ENCODE results near the gene CCDC88A.
A peak's percentile ranks its signal among the peaks of the same experiment; 100 is the strongest.
"Not testable (repeated sequence)": the region's sequence is repeated elsewhere in the genome, so short reads cannot be mapped to it uniquely, and the experiment has no call there.

The CCDC88A gene

DNA sequence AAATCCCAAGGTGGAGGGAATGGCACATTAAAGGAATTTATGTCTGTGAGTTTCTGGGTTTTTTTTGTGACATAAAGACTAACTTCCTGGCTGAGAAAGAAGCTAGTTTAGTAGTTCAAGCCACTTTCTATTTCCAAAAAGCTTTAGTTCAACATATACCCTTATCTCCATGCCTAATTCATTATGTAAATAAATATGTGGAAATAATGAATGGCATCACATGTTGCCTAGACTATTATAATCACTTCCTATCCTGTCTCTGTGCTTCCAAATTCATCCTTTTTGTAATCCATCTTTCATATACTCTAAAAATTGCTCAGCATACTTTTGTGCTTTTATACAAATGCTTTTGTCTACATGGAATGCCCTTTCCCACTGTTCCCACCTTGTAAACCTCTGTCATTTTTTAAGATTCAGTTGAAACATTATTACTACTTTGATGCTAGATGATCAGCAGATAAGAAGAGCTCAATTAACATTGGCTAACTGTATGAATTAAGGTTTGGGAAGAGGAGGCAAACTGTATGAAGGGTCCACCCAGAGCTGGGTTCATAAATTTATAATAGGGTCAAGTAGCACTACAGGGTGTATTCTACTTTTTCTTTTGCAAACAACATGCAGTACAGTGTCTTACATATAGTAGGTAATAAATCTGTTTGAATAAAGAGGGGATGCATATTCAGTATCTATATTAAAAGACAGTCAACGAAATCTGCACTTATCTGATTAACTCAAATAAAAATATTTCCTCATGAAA lies 88.9 kb downstream of the CCDC88A start:
- Mint-ChIP-seq H3K4me1 (ENCODE audit: low read depth) (no peaks in the 10 kb centered on the region), H3K27me3 (no peaks in the 10 kb centered on the region), H3K4me3 (no peak overlapping the region), H3K36me3 (ENCODE audit: low read depth) (peaks cover 6% of the 10 kb centered on the region), H3K27ac (no peak overlapping the region), H3K9me3 (no peaks in the 10 kb centered on the region)
- DNase-seq, result no peak

DNA sequence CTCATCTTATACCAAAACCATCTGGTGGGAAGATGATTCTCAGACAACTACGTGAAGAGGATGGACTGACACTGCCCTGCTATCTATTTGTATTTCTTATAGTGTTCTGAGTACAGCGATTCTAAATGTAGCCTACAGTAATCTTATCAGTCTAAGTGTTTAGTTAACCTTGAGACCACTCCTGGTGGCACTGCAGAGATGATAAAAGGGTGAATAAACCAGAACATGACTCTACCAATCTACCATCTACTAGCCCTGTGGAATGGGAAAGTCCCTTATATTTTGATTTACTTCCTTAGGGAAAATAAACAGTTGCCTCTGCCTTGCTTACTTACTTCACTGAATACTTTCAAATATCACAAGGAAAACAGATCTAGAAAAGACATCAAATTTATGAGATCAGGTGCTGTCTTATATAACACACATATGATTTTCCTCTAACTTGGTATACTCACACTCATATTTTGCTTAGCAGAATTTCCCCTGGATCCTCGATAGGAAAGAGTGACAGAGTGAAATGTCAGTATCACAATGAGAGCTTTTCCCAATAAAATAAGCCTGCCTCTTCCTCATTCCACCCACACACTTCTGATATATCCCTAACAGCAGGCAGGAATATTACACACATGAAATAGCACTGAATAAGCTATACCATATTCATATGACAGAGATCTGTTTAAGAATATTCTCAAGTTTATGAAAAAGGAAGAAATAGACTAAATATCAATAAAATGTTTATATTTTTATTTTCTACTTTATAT lies 92.0 kb downstream of the CCDC88A start:
- Mint-ChIP-seq H3K4me1 (ENCODE audit: low read depth) (no peaks in the 10 kb centered on the region), H3K27ac (no peak overlapping the region), H3K4me3 (no peak overlapping the region), H3K36me3 (ENCODE audit: low read depth) (peaks cover 6% of the 10 kb centered on the region), H3K9me3 (no peaks in the 10 kb centered on the region), H3K27me3 (no peaks in the 10 kb centered on the region)
- no peak for DNase-seq

DNA sequence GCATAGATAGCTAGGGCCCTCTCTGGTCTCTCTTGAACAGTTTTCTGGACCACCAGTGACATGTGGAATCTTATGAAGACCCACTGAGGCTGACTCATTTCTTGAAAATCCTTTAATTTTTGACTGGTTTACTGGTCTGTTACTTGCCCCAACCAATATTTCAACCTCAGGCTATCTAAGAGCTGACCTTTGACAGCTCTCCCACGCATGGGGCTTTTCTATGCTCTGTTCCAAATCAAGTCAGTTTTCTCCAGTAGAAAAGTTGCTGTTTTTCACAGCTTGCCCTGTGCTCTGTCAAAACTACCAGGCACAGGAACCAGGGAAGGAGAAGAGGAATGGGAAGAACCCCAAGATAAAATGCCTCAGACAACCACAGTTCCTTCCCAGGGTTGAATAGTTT lies 104.7 kb downstream of the CCDC88A start:
- no peak overlapping the region for H3K4me3 Mint-ChIP-seq
- no peaks in the 10 kb centered on the region for H3K9me3 Mint-ChIP-seq
- H3K36me3 Mint-ChIP-seq (ENCODE audit: low read depth), result peaks cover 24% of the 10 kb centered on the region
- no peak overlapping the region for H3K27ac Mint-ChIP-seq
- no peak for DNase-seq
- H3K4me1 Mint-ChIP-seq (ENCODE audit: low read depth), result peaks cover 23% of the 10 kb centered on the region
- no peaks in the 10 kb centered on the region for H3K27me3 Mint-ChIP-seq

DNA sequence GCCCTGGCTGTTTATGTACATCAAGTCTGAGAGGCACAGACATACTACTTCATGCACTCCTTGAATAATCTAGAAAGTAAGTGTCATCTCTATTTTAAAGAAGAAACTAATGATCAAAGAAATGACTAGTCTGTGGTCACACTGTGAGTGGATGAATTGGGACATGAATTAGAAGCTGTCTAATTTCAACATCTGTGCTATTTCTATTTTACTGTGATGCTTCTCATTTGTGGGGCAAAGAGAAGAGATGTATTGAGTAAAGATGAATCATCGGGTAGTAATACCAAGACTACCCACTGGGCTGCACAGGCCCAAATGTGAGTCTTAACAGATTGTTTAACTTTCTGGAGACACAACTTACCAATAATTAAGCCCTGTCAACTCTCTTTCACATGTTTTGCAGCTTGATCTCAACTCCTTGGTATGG lies 108.2 kb downstream of the CCDC88A start:
- DNase-seq, result no peak
- Mint-ChIP-seq H3K4me1 (ENCODE audit: low read depth) (peaks cover 29% of the 10 kb centered on the region), H3K4me3 (peak overlapping the region; percentile 29), H3K27ac (peak overlapping the region; percentile 76), H3K36me3 (ENCODE audit: low read depth) (peaks cover 18% of the 10 kb centered on the region), H3K27me3 (no peaks in the 10 kb centered on the region), H3K9me3 (no peaks in the 10 kb centered on the region)

DNA sequence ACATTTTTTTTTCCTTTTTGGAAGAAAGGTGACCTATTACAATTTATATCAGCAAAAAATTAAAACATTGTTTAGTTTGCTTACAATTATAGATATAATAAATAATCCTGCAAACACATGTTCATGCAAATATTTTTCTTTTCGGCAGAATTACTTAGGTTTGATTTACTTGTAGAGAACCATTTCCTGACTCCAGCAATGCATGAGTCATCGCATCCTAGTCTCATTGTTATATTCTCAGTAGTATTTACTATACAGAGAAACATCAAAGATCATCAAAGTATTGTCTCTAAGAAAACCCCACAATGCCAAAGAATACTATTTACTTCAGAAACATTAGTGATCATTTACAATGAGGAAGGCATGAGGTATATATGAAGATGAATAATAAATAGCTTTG lies 110.2 kb downstream of the CCDC88A start:
- no peak overlapping the region for H3K27ac Mint-ChIP-seq
- H3K27me3 Mint-ChIP-seq, result no peaks in the 10 kb centered on the region
- no peaks in the 10 kb centered on the region for H3K9me3 Mint-ChIP-seq
- H3K4me1 Mint-ChIP-seq (ENCODE audit: low read depth), result peaks cover 29% of the 10 kb centered on the region
- DNase-seq, result no peak
- H3K4me3 Mint-ChIP-seq, result no peak overlapping the region
- peaks cover 8% of the 10 kb centered on the region for H3K36me3 Mint-ChIP-seq (ENCODE audit: low read depth)

DNA sequence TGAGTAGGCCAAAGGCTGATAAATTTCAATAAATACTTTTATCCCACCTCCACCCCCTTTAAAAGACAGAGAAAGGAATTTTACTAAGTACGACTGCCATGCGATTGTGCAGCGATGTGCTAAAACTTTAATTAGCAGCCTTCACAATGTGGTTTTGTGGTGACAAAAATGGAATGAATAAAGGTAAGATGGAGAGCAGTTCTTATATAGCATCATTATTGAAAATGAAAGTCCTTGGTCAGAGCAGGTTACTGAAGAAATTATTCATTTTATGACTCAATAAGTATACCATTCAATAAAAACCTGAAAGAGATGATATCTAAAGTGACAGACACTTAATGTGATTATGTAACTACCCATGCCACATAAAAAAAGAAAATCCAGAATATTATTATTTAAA lies 117.4 kb downstream of the CCDC88A start:
- H3K36me3 Mint-ChIP-seq (ENCODE audit: low read depth), result peaks cover 2% of the 10 kb centered on the region
- peaks cover 25% of the 10 kb centered on the region for H3K4me1 Mint-ChIP-seq (ENCODE audit: low read depth)
- no peak overlapping the region for H3K27ac Mint-ChIP-seq
- no peak overlapping the region for H3K4me3 Mint-ChIP-seq
- H3K27me3 Mint-ChIP-seq, result no peaks in the 10 kb centered on the region
- DNase-seq, result no peak
- H3K9me3 Mint-ChIP-seq, result no peaks in the 10 kb centered on the region

DNA sequence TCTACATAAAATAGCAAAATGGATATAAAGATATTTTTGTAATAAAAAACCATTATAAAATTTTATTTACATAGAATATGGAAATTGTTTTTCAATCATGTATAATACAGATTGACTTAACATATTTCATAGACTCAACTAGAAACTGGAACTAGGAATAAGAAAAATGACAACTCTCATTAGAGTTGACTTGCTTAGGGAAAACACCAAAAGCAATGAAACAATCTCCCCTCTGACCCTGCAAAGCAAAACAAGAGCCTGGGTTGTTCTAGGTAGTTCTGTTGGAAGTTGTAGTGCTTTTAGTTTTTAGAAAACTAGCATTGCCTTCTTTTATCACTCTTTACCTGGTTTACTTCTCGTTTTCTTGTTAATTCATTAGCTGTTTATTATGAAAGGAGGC lies 118.4 kb downstream of the CCDC88A start:
- H3K36me3 Mint-ChIP-seq (ENCODE audit: low read depth), result peaks cover 2% of the 10 kb centered on the region
- H3K27me3 Mint-ChIP-seq, result no peaks in the 10 kb centered on the region
- H3K9me3 Mint-ChIP-seq, result no peaks in the 10 kb centered on the region
- peaks cover 25% of the 10 kb centered on the region for H3K4me1 Mint-ChIP-seq (ENCODE audit: low read depth)
- no peak for DNase-seq
- no peak overlapping the region for H3K27ac Mint-ChIP-seq
- no peak overlapping the region for H3K4me3 Mint-ChIP-seq

DNA sequence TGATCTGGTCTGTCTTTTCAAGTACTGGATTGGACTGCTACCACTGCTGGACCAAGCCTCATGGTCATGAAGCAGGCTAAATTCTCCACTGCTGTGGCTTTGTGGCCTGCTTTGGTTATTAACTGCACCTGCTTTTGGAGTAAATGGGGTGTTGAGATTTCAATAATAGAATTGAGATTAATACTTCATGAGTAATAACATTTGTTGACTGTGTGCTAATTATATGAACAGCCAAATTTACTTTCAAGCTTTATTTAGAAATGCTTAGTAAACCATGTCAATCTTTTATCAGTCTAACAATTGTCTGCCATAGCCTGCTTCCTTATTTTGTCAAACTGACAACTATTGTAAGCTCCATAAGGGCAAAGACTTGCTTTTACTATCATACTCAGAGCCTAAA lies 123.3 kb downstream of the CCDC88A start:
- peaks cover 30% of the 10 kb centered on the region for H3K4me1 Mint-ChIP-seq (ENCODE audit: low read depth)
- H3K27ac Mint-ChIP-seq, result no peak overlapping the region
- no peak for DNase-seq
- no peak overlapping the region for H3K4me3 Mint-ChIP-seq
- H3K27me3 Mint-ChIP-seq, result no peaks in the 10 kb centered on the region
- H3K36me3 Mint-ChIP-seq (ENCODE audit: low read depth), result peaks cover 2% of the 10 kb centered on the region
- H3K9me3 Mint-ChIP-seq, result no peaks in the 10 kb centered on the region

DNA sequence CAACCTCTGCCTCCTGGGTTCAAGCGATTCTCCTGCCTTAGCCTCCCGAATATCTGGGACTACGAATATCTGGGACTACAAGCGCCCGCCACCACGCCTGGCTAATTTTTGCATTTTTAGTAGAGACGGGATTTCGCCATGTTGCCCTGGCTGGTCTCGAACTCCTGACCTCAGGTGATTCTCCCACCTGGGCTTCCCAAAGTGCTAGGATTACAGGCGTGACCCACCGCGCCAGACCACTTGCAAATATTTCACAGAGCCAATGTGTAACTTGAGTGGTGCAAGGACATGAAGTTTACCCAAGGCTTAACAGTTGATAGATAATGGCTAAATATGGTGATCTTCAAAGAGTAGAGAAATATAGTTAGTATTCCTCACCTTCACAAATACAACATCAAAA lies 136.6 kb downstream of the CCDC88A start:
- no peaks in the 10 kb centered on the region for H3K27me3 Mint-ChIP-seq
- H3K9me3 Mint-ChIP-seq, result no peaks in the 10 kb centered on the region
- peaks cover 10% of the 10 kb centered on the region for H3K36me3 Mint-ChIP-seq (ENCODE audit: low read depth)
- peak overlapping the region; percentile 86 for H3K4me3 Mint-ChIP-seq
- peaks cover 35% of the 10 kb centered on the region for H3K4me1 Mint-ChIP-seq (ENCODE audit: low read depth)
- no peak for DNase-seq
- H3K27ac Mint-ChIP-seq, result peak overlapping the region; percentile 31

DNA sequence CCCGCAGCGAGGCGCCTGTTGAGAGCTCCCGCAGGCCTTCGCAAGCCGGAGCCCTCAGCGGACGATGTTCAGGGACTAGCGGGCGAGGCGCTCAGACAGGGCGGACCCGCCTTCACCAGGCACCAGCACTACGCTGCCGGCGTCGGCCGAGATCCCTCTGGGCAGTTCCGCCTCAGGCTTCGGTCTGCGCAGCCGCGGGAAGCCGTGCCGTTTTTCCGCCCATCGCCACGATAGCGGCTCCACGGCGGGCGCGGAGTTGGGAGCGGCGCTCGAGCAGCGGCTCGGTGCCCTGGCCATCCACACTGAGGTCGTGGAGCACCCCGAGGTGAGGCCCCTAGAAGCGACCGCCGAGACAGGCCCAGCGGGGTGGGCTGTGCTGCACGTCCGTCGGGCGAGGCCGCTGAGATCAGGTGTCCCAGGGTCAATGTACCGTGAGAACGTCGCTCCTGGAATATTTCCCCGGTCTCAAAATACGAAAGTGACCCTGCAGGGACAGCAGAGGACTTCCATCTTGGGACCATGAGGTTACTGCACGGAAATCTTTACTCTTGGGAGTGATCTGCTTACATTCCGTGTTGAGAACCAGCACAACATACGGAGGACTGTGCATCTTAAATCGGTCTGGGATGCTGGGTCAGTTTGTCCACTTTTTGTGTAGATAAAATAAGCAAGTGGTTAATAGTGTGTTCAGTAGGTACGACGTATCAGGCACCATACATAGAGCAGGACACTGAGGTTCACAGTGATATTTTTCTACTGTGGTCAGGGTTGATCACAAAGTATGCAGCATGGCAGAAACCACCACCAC lies 137.3 kb downstream of the CCDC88A start:
- Mint-ChIP-seq H3K4me3 (peak overlapping the region; percentile 86), H3K9me3 (no peaks in the 10 kb centered on the region), H3K27me3 (no peaks in the 10 kb centered on the region), H3K4me1 (ENCODE audit: low read depth) (peaks cover 35% of the 10 kb centered on the region), H3K36me3 (ENCODE audit: low read depth) (peaks cover 10% of the 10 kb centered on the region), H3K27ac (peak overlapping the region; percentile 97)
- peak; percentile 91 for DNase-seq

DNA sequence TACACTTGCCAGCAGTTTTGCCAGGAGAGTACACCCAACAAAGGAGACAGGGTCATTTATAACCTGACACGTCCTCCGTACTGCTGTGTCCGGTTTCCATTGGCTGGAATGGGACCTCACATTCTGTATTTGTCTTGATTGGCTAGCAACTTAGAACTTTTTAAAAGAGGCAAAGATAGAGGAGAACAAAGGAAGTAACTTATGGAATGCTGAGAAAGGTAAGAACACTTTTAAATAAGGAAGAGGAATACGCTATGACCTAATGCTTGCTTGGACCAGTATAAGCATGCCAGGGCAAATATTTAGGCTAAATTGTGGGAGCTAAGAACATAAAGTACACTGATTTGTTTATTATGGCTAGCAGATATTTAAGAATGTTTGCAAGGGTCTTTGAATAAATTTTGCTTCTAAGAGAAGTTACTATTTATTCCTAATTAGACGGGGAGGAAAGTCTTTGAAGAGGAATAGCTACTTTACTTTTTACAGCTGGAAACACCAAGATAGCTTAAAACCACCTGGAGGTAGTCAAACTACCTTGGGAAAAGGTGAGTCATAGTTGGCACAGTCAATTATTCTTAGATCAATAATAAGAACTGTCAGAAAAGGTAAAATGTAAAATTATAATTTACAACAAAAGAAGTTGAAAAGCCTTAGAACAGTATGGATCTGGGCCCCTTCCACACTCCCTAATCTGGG lies 138.7 kb downstream of the CCDC88A start:
- H3K36me3 Mint-ChIP-seq (ENCODE audit: low read depth); H3K9me3 Mint-ChIP-seq; DNase-seq; H3K27me3 Mint-ChIP-seq: not testable (repeated sequence)
- H3K27ac Mint-ChIP-seq, result peak overlapping the region; percentile 97
- peak overlapping the region; percentile 86 for H3K4me3 Mint-ChIP-seq
- H3K4me1 Mint-ChIP-seq (ENCODE audit: low read depth), result peaks cover 29% of the 10 kb centered on the region

DNA sequence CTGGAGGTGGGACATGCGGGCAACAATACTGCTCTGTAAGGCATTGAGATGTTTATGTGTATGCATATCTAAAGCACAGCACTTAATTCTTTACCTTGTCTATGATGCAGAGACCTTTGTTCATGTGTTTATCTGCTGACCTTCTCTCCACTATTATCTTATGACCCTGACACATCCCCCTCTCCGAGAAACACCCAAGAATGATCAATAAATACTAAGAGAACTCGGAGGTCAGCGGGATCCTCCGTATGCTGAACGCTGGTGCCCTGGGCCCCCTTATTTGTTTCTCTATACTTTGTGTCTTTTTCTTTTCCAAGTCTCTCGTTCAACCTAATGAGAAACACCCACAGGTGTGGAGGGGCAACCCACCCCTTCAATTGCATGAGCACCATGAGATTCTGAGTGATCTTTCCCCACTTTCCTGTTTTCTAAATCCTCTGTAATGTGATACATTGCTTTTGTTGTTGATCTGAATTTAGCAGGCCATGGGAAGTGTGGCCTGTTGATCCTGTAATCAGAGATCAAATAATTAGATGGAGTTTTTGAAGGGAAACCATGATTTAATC lies 139.7 kb downstream of the CCDC88A start:
- not testable (repeated sequence) for H3K27me3 Mint-ChIP-seq; H3K27ac Mint-ChIP-seq; H3K4me3 Mint-ChIP-seq; DNase-seq; H3K36me3 Mint-ChIP-seq (ENCODE audit: low read depth); H3K9me3 Mint-ChIP-seq
- H3K4me1 Mint-ChIP-seq (ENCODE audit: low read depth), result peaks cover 29% of the 10 kb centered on the region

DNA sequence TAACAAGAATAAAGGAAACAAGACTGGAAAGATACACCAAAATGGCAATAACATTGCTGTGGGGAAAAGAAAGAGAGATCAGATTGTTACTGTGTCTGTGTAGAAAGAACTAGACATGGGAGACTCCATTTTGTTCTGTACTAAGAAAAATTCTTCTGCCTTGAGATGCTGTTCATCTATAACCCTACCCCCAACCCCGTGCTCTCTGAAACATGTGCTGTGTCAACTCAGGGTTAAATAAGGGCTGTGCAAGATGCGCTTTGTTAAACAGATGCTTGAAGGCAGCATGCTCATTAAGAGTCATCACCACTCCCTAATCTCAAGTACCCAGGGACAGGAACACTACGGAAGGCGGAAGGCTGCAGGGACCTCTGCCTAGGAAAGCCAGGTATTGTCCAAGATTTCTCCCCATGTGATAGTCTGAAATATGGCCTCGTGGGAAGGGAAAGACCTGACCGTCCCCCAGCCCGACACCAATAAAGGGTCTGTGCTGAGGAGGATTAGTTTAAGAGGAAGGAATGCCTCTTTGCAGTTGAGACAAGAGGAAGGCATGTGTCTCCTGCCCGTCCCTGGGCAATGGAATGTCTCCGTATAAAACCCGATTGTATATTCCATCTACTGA lies 140.3 kb downstream of the CCDC88A start:
- peaks cover 29% of the 10 kb centered on the region for H3K4me1 Mint-ChIP-seq (ENCODE audit: low read depth)
- not testable (repeated sequence) for H3K27me3 Mint-ChIP-seq; DNase-seq; H3K9me3 Mint-ChIP-seq; H3K27ac Mint-ChIP-seq; H3K4me3 Mint-ChIP-seq; H3K36me3 Mint-ChIP-seq (ENCODE audit: low read depth)

DNA sequence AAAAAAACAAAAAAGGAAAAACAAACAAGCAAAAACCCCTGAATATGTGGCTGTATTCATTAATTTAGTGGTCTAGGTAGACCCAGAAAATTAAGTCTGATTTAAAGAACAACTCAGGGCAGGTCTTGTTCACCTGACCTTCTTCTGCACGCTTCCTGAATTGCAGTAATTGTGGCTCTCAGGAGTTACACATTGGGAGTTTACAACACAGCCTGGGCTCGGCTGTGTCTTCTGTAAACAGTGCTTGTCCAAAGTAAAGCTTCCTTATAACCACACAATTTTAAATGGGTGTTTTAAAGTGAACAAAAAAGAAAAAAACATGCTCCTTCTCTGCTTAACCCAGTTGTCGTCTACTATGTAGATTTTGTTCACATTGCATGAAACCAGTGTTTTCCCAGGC lies 142.3 kb downstream of the CCDC88A start:
- Mint-ChIP-seq H3K27ac (no peak overlapping the region), H3K4me1 (ENCODE audit: low read depth) (peaks cover 12% of the 10 kb centered on the region), H3K27me3 (no peaks in the 10 kb centered on the region), H3K9me3 (no peaks in the 10 kb centered on the region), H3K4me3 (no peak overlapping the region), H3K36me3 (ENCODE audit: low read depth) (peaks cover 3% of the 10 kb centered on the region)
- no peak for DNase-seq
